Cardiac muscle cell (in vitro differentiated cells and primary cell): ENCODE measurements around the gene FOXC1. TPM values are rescaled to one million over a fixed set of nuclear protein-coding genes. Genes with fewer than 3 reads are reported as not detected.

Experiments used
- DNase-seq, 2 donors: peaks; one replicate each; pipeline versions ENCODE4 v3.0.0 to v3.0.0-alpha.2; 2010 to 2017; ENCODE audit warnings: low read depth in 1 of 2, low spot score in 1 of 2
- H3K27ac ChIP-seq: fragments of 200-600 bp; sonication (generic); 2 replicates; pipeline ENCODE4 v1.5.1; 2016
- H3K27me3 ChIP-seq: fragments of 200-600 bp; sonication (generic); 2 replicates; pipeline ENCODE4 v1.6.0; 2016; ENCODE audit warnings: control low read depth
- H3K36me3 ChIP-seq: fragments of 200-600 bp; sonication (generic); 2 replicates; pipeline ENCODE4 v1.5.1; 2016; ENCODE audit warnings: control low read depth
- H3K4me1 ChIP-seq: fragments of 200-600 bp; sonication (generic); 2 replicates; pipeline ENCODE4 v1.8.1; 2017; ENCODE audit warnings: low read depth, mild to moderate bottlenecking, mixed run types
- H3K4me3 ChIP-seq: fragments of 200-600 bp; sonication (generic); 2 replicates; pipeline ENCODE4 v1.5.1; 2016; ENCODE audit warnings: mild to moderate bottlenecking
- H3K9me3 ChIP-seq: fragments of 200-600 bp; sonication (generic); 2 replicates; pipeline ENCODE4 v1.5.1; 2017; ENCODE audit warnings: low read depth, mild to moderate bottlenecking, control low read depth
- CTCF ChIP-seq: IDR thresholded peaks from 2 replicates; pipeline ENCODE4 v1.5.1; 2012; ENCODE audit warnings: low read depth, mild to moderate bottlenecking, low read length
- polyA plus RNA-seq: library from polyadenylated mRNA; unstranded; fragments of >200 nt; fragmentation: Nextera tagmentation; extraction: Ambion mirVana; gene quantifications from 2 replicates; pipeline ENCODE4 v1.2.1, GENCODE V29; 2016
- total RNA-seq: library from RNA; depleted of rRNA; stranded (reverse); fragments of >200 nt; gene quantifications from 2 replicates; pipeline ENCODE4 v1.2.3, GENCODE V29; 2016

FOXC1 gene
- total and polyA plus RNA-seq, 2 experiments from 2014 or later = 2.5 to 3.4 TPM

GRCh38 chr6:1658212-1659005 lies 48.7 kb downstream of the FOXC1 start:
- no peak overlapping the region for H3K27ac ChIP-seq
- TF ChIP-seq CTCF = no peak
- H3K36me3 ChIP-seq = no peaks in the 10 kb centered on the region
- no peaks in the 10 kb centered on the region for H3K9me3 ChIP-seq
- no peak overlapping the region for H3K4me3 ChIP-seq
- H3K27me3 ChIP-seq = no peaks in the 10 kb centered on the region
- DNase-seq = no peak
- H3K4me1 ChIP-seq = peaks cover 6% of the 10 kb centered on the region

GRCh38 chr6:1659816-1660215 lies 50.1 kb downstream of the FOXC1 start:
- H3K27ac ChIP-seq = no peak overlapping the region
- no peak for DNase-seq
- H3K36me3 ChIP-seq = no peaks in the 10 kb centered on the region
- H3K27me3 ChIP-seq = no peaks in the 10 kb centered on the region
- TF ChIP-seq CTCF = no peak
- no peaks in the 10 kb centered on the region for H3K9me3 ChIP-seq
- peaks cover 6% of the 10 kb centered on the region for H3K4me1 ChIP-seq
- H3K4me3 ChIP-seq = no peak overlapping the region

GRCh38 chr6:1662534-1662933 lies 52.8 kb downstream of the FOXC1 start:
- no peaks in the 10 kb centered on the region for H3K36me3 ChIP-seq
- no peak for DNase-seq
- no peak for TF ChIP-seq CTCF
- H3K4me1 ChIP-seq = no peaks in the 10 kb centered on the region
- no peaks in the 10 kb centered on the region for H3K9me3 ChIP-seq
- no peaks in the 10 kb centered on the region for H3K27me3 ChIP-seq
- H3K4me3 ChIP-seq = no peak overlapping the region
- H3K27ac ChIP-seq = no peak overlapping the region

Other genes starting within 250 kb of the FOXC1 start
- gene FOXF2, start 220.3 kb upstream of the FOXC1 start, total RNA-seq = 0.09 TPM in 1 of 2 replicates, not detected in the other
- 0.16 TPM in 2 replicates for gene FOXF2, start 220.3 kb upstream of the FOXC1 start, polyA plus RNA-seq